ENCODE measurements around the gene SDK1. TPM values are rescaled to one million over a fixed set of nuclear protein-coding genes. Genes with fewer than 3 reads are reported as not detected.

SDK1 gene
- total and polyA plus RNA-seq, 2 donors (not counting 3 experiments of a cell fraction or from before 2014, with no cell fraction given) = 1.6 to 3.9 TPM

DNA sequence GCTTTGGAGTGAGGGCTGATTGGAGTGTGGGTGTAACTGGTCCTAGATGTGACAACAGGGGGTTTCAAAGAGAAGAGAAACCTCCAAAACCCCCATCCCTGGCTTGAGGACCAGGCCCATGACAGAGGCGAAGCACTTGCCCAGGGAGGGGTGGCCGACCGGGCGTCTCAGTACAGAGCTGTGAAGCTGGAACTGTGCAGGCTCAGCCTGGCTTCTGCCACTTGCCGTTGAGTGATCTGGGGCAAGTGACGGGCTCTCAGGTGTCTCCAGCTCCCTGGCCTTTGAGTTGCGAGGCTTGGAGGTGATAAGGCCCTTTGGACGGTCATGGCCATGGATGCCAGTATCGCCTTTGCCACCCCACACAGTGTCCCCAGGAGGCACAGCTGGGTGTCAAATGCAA, 849.7 kb downstream of the SDK1 start:
- intact Hi-C loops (cut with micrococcal nuclease) (no loop called here), dilution Hi-C loops (cut with MboI; ENCODE audit: extremely low pct_ligation_motif_present, low sequenced_read_pairs) (no loop called here)
- CTCF ChIA-PET = no interaction called here
- DNase-seq (ENCODE audit: low read depth, low spot score) = no peak
- no peaks in the 10 kb centered on the region for H4K20me1 ChIP-seq (replicated peaks; ENCODE audit: control insufficient read depth, extremely low read depth, insufficient read depth, low read length)
- no peak overlapping the region for H3K4me3 ChIP-seq (replicated peaks in 1 of 3; ENCODE audit: insufficient read depth in 1 of 3, low read depth in 1 of 3, low read length in 3 of 3)
- no peak overlapping the region for H3K4me2 ChIP-seq (ENCODE audit: insufficient read depth, low read length)
- H3K27ac ChIP-seq (ENCODE audit: insufficient read depth, low read depth, low read length) = no peak overlapping the region
- FAIRE-seq = no peak
- no peaks in the 10 kb centered on the region for H3K36me3 ChIP-seq (ENCODE audit: control insufficient read depth in 2 of 2, extremely low read depth in 1 of 2, insufficient read depth in 2 of 2, low read length in 2 of 2)
- H3K9me1 ChIP-seq (replicated peaks; ENCODE audit: control insufficient read depth, extremely low read depth, insufficient read depth, low read length) = no peaks in the 10 kb centered on the region
- no peak overlapping the region for H3K9ac ChIP-seq (replicated peaks; ENCODE audit: extremely low read depth, insufficient read depth, low read length)
- no peaks in the 10 kb centered on the region for H3K27me3 ChIP-seq (ENCODE audit: control insufficient read depth in 2 of 2, insufficient read depth in 2 of 2, low read length in 2 of 2)
- no peaks in the 10 kb centered on the region for H3K4me1 ChIP-seq (ENCODE audit: control insufficient read depth, extremely low read depth, insufficient read depth, low read length)
- POLR2A ChIA-PET = no interaction called here
- BruUV-seq (replicated peaks) = no TSS peak
- no peaks in the 10 kb centered on the region for H3K79me2 ChIP-seq (ENCODE audit: control insufficient read depth, insufficient read depth, low read length)
- H2AFZ ChIP-seq (ENCODE audit: low read depth, low read length) = no peak overlapping the region
- no peaks in the 10 kb centered on the region for H3K9me3 ChIP-seq (replicated peaks; ENCODE audit: control insufficient read depth, insufficient read depth, low read length)
- TF ChIP-seq GATA2 (IDR thresholded peaks at IDR 0.05; ENCODE audit: insufficient read depth, insufficient read length, low read depth, low read length) (no peak), POLR2A (IDR thresholded peaks at IDR 0.05; ENCODE audit: low read depth, low read length) (no peak), EZH2 (IDR thresholded peaks at IDR 0.05; ENCODE audit: borderline replicate concordance, low read depth, low read length, severe bottlenecking) (no peak), POLR2AphosphoS5 (IDR thresholded peaks at IDR 0.05; ENCODE audit: insufficient read depth, low read depth, low read length) (no peak), MYC (IDR thresholded peaks at IDR 0.05; ENCODE audit: low read depth, low read length) (no peak), MAX (IDR thresholded peaks at IDR 0.05; ENCODE audit: insufficient read depth, insufficient read length) (no peak), JUN (IDR thresholded peaks at IDR 0.05; ENCODE audit: borderline replicate concordance, insufficient read depth, insufficient read length, low read depth) (no peak), FOS (IDR thresholded peaks at IDR 0.05; ENCODE audit: borderline replicate concordance, insufficient read depth, low read length) (no peak)
- TF ChIP-seq, protein P1, sequence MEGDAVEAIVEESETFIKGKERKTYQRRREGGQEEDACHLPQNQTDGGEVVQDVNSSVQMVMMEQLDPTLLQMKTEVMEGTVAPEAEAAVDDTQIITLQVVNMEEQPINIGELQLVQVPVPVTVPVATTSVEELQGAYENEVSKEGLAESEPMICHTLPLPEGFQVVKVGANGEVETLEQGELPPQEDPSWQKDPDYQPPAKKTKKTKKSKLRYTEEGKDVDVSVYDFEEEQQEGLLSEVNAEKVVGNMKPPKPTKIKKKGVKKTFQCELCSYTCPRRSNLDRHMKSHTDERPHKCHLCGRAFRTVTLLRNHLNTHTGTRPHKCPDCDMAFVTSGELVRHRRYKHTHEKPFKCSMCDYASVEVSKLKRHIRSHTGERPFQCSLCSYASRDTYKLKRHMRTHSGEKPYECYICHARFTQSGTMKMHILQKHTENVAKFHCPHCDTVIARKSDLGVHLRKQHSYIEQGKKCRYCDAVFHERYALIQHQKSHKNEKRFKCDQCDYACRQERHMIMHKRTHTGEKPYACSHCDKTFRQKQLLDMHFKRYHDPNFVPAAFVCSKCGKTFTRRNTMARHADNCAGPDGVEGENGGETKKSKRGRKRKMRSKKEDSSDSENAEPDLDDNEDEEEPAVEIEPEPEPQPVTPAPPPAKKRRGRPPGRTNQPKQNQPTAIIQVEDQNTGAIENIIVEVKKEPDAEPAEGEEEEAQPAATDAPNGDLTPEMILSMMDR (IDR thresholded peaks at IDR 0.05; ENCODE audit: extremely low read depth in 1 of 2, insufficient read depth in 1 of 2, low read depth in 1 of 2, low read length in 2 of 2) = no peak

All from endothelial cell of umbilical vein (primary cell).